Prostate gland (tissue), 2 donors: ENCODE measurements around the gene SLA2.

Experiments
- POLR2A ChIP-seq: fragments of 450-650 bp; IDR thresholded peaks from one replicate; pipeline ENCODE4 v1.6.1; 2016; ENCODE audit warnings: antibody characterized with exemption, mild to moderate bottlenecking
- POLR2AphosphoS5 ChIP-seq: sonication (generic); formaldehyde crosslinking; IDR thresholded peaks from one replicate; pipeline ENCODE4 v1.6.1; 2017; ENCODE audit warnings: antibody characterized with exemption
- TF ChIP-seq, protein P1 (sequence below), 4 experiments: fragments of 200-600 bp in 2 of 4; fragments of 450-650 bp in 2 of 4; sonication (generic) in 2 of 4; IDR thresholded peaks; 1 replicate in 3 of 4; 2 replicates in 1 of 4; pipeline ENCODE4 v1.5.1; 2016 to 2019; ENCODE audit warnings: antibody characterized with exemption in 4 of 4, mild to moderate bottlenecking in 2 of 4, moderate library complexity in 2 of 4

GRCh38 chr20:36582322-36582721, 63.7 kb downstream of the SLA2 start:
- no peak for TF ChIP-seq POLR2A
- TF ChIP-seq, protein P1, sequence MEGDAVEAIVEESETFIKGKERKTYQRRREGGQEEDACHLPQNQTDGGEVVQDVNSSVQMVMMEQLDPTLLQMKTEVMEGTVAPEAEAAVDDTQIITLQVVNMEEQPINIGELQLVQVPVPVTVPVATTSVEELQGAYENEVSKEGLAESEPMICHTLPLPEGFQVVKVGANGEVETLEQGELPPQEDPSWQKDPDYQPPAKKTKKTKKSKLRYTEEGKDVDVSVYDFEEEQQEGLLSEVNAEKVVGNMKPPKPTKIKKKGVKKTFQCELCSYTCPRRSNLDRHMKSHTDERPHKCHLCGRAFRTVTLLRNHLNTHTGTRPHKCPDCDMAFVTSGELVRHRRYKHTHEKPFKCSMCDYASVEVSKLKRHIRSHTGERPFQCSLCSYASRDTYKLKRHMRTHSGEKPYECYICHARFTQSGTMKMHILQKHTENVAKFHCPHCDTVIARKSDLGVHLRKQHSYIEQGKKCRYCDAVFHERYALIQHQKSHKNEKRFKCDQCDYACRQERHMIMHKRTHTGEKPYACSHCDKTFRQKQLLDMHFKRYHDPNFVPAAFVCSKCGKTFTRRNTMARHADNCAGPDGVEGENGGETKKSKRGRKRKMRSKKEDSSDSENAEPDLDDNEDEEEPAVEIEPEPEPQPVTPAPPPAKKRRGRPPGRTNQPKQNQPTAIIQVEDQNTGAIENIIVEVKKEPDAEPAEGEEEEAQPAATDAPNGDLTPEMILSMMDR (IDR thresholded peaks at IDR 0.05): no peak
- no peak for TF ChIP-seq POLR2AphosphoS5
